ENCODE results near the gene LRIT2.

DNA sequence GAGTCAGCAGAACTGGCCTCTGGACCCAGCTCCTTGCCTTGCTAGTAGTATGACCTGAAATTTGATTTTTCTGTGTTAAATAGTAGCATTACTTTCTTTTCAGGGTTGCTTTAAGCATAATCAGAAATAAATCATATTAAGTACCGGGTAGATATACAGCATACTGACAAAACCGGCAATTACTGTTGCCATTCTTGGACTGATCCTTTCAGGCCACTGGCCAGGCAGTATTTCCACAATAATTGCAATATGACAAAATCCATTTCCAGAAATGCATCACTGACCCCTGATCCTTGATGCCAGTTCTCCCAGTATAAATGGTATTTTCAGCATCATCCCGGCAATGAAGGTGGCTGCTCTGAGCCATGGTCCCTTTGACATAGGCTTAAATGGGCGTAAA lies 9.1 kb upstream of the LRIT2 start:
- TF ChIP-seq, protein P1, sequence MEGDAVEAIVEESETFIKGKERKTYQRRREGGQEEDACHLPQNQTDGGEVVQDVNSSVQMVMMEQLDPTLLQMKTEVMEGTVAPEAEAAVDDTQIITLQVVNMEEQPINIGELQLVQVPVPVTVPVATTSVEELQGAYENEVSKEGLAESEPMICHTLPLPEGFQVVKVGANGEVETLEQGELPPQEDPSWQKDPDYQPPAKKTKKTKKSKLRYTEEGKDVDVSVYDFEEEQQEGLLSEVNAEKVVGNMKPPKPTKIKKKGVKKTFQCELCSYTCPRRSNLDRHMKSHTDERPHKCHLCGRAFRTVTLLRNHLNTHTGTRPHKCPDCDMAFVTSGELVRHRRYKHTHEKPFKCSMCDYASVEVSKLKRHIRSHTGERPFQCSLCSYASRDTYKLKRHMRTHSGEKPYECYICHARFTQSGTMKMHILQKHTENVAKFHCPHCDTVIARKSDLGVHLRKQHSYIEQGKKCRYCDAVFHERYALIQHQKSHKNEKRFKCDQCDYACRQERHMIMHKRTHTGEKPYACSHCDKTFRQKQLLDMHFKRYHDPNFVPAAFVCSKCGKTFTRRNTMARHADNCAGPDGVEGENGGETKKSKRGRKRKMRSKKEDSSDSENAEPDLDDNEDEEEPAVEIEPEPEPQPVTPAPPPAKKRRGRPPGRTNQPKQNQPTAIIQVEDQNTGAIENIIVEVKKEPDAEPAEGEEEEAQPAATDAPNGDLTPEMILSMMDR (IDR thresholded peaks at IDR 0.05; ENCODE audit: low read depth, low read length) = no peak
- no peak for TF ChIP-seq EZH2phosphoT487 (IDR thresholded peaks at IDR 0.05; ENCODE audit: low read depth)

Data from OCI-LY3 (cell line).